K562 (cell line): ENCODE measurements around the gene ZFP62. TPM values are rescaled to one million over a fixed set of nuclear protein-coding genes. Genes with fewer than 3 reads are reported as not detected.

Experiments used
- ARHGAP35 ChIP-seq: fragments of 450-650 bp; IDR thresholded peaks from 2 replicates; pipeline ENCODE4 v1.6.1; 2018; ENCODE audit not compliant: partially characterized antibody
- ATF7 ChIP-seq: fragments of 450-650 bp; IDR thresholded peaks from 2 replicates; pipeline ENCODE4 v1.7.1; 2014; ENCODE audit warnings: mild to moderate bottlenecking, moderate library complexity
- CBFB ChIP-seq: sonication (generic); formaldehyde crosslinking; IDR thresholded peaks from 2 replicates; pipeline ENCODE4 v1.4.0; 2020; ENCODE audit warnings: mild to moderate bottlenecking, missing genetic modification reagents
- CBX1 ChIP-seq: sonication (generic); IDR thresholded peaks from 2 replicates; pipeline ENCODE4 v1.6.1; 2016; ENCODE audit warnings: antibody characterized with exemption, low read depth, mild to moderate bottlenecking
- SMARCA5 ChIP-seq: fragments of 450-650 bp; IDR thresholded peaks from 2 replicates; pipeline ENCODE4 v1.6.1; 2016
- TAF1 ChIP-seq: IDR thresholded peaks from 2 replicates; pipeline ENCODE4 v1.6.1; 2011; ENCODE audit warnings: mild to moderate bottlenecking, low read length, moderate library complexity; ENCODE audit not compliant: insufficient read depth, control insufficient read depth, severe bottlenecking; ENCODE audit errors: extremely low read depth
- TCF3 ChIP-seq: sonication (generic); formaldehyde crosslinking; IDR thresholded peaks from 2 replicates; pipeline ENCODE4 v1.4.0; 2020; ENCODE audit warnings: mild to moderate bottlenecking, missing genetic modification reagents
- ZNF12 ChIP-seq: sonication (generic); formaldehyde crosslinking; IDR thresholded peaks from 2 replicates; pipeline ENCODE4 v1.4.0; 2020; ENCODE audit warnings: mild to moderate bottlenecking, missing genetic modification reagents
- ZNF232 ChIP-seq: sonication (generic); formaldehyde crosslinking; IDR thresholded peaks from 2 replicates; pipeline ENCODE4 v1.8.0; 2022; ENCODE audit warnings: mild to moderate bottlenecking, missing genetic modification reagents
- ZNF3 ChIP-seq: fragments of 250-450 bp; sonication (Bioruptor Pico); IDR thresholded peaks from 2 replicates; pipeline ENCODE4 v1.5.0; 2021; ENCODE audit warnings: mild to moderate bottlenecking, moderate library complexity
- polyA plus RNA-seq, 8 experiments: library from polyadenylated mRNA; depleted of rRNA in 4 of 8; stranded (reverse) in 5 of 8; unstranded in 3 of 8; fragments of >200 nt; fragmentation: Nextera tagmentation in 2 of 8; fragmentation: Illumina TruSeq in 1 of 8; extraction: Ambion mirVana in 2 of 8; extraction: Trizol in 1 of 8; gene quantifications; 2 replicates each; pipeline versions ENCODE4 v1.2.1 to v1.2.3, GENCODE V29; 2011 to 2014; ENCODE audit warnings: inconsistent platforms in 1 of 8, missing spikeins in 1 of 8
- total RNA-seq, 7 experiments: library from RNA; depleted of rRNA in 6 of 7; stranded (reverse); fragments of >200 nt in 6 of 7; fragmentation: Illumina TruSeq in 2 of 7; extraction: Trizol in 2 of 7; gene quantifications; 2 replicates each; pipeline versions ENCODE4 v1.2.1 to v1.2.3, GENCODE V29; 2011 to 2021; ENCODE audit warnings: low replicate concordance in 1 of 7
- TF ChIP-seq, protein P1 (sequence below): sonication (generic); formaldehyde crosslinking; IDR thresholded peaks from 2 replicates; pipeline ENCODE4 v1.8.1; 2023; ENCODE audit warnings: mild to moderate bottlenecking, missing genetic modification reagents
- TF ChIP-seq, protein P2 (sequence below): fragments of 450-650 bp; IDR thresholded peaks from 2 replicates; pipeline ENCODE4 v1.6.1; 2016; ENCODE audit warnings: mild to moderate bottlenecking, moderate library complexity
- TF ChIP-seq, protein P3 (sequence below), 2 experiments: fragments of 450-650 bp; conservative IDR thresholded peaks; 2 replicates each; pipeline ENCODE4 v1.6.1; 2017; ENCODE audit warnings: mild to moderate bottlenecking in 2 of 2, moderate library complexity in 2 of 2

The ZFP62 gene
- total and polyA plus RNA-seq, 9 of the 15 experiments (the other 6 are each of a cell fraction or from before 2014, with no cell fraction given): 12.2 to 37.5 (median 25.0) TPM

DNA sequence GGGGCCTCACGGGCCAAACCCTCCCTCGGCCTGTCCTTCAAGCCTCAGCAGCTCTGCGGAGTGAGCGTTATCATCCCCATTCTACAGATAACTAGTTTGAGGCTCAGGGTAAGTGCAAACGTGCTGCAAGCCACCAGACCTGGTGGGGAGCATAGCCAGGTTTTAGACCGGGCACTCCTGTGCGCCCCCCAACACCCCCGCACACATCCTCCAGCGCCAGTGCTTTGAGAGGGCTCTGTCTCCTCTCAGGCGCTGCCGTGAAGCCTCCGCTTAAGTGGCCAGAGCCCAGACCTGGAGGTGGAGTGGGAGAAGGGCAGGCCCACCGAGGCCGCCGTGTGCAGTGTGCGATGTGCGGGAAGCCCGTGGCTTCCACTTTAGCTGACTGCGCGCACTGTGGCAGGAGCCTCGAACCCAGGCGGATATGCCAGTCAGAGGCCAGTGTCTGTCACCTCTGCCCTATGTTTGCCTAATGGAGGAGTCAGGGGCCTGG lies 56.9 kb downstream of the ZFP62 start (continued):
- peak; percentile 83; the same call in 1 of the 2 replicates for TF ChIP-seq SMARCA5
- TF ChIP-seq, protein P1, sequence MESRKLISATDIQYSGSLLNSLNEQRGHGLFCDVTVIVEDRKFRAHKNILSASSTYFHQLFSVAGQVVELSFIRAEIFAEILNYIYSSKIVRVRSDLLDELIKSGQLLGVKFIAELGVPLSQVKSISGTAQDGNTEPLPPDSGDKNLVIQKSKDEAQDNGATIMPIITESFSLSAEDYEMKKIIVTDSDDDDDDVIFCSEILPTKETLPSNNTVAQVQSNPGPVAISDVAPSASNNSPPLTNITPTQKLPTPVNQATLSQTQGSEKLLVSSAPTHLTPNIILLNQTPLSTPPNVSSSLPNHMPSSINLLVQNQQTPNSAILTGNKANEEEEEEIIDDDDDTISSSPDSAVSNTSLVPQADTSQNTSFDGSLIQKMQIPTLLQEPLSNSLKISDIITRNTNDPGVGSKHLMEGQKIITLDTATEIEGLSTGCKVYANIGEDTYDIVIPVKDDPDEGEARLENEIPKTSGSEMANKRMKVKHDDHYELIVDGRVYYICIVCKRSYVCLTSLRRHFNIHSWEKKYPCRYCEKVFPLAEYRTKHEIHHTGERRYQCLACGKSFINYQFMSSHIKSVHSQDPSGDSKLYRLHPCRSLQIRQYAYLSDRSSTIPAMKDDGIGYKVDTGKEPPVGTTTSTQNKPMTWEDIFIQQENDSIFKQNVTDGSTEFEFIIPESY (CRISPR knock-in tag): peak; percentile 68
- TF ChIP-seq, protein P2, sequence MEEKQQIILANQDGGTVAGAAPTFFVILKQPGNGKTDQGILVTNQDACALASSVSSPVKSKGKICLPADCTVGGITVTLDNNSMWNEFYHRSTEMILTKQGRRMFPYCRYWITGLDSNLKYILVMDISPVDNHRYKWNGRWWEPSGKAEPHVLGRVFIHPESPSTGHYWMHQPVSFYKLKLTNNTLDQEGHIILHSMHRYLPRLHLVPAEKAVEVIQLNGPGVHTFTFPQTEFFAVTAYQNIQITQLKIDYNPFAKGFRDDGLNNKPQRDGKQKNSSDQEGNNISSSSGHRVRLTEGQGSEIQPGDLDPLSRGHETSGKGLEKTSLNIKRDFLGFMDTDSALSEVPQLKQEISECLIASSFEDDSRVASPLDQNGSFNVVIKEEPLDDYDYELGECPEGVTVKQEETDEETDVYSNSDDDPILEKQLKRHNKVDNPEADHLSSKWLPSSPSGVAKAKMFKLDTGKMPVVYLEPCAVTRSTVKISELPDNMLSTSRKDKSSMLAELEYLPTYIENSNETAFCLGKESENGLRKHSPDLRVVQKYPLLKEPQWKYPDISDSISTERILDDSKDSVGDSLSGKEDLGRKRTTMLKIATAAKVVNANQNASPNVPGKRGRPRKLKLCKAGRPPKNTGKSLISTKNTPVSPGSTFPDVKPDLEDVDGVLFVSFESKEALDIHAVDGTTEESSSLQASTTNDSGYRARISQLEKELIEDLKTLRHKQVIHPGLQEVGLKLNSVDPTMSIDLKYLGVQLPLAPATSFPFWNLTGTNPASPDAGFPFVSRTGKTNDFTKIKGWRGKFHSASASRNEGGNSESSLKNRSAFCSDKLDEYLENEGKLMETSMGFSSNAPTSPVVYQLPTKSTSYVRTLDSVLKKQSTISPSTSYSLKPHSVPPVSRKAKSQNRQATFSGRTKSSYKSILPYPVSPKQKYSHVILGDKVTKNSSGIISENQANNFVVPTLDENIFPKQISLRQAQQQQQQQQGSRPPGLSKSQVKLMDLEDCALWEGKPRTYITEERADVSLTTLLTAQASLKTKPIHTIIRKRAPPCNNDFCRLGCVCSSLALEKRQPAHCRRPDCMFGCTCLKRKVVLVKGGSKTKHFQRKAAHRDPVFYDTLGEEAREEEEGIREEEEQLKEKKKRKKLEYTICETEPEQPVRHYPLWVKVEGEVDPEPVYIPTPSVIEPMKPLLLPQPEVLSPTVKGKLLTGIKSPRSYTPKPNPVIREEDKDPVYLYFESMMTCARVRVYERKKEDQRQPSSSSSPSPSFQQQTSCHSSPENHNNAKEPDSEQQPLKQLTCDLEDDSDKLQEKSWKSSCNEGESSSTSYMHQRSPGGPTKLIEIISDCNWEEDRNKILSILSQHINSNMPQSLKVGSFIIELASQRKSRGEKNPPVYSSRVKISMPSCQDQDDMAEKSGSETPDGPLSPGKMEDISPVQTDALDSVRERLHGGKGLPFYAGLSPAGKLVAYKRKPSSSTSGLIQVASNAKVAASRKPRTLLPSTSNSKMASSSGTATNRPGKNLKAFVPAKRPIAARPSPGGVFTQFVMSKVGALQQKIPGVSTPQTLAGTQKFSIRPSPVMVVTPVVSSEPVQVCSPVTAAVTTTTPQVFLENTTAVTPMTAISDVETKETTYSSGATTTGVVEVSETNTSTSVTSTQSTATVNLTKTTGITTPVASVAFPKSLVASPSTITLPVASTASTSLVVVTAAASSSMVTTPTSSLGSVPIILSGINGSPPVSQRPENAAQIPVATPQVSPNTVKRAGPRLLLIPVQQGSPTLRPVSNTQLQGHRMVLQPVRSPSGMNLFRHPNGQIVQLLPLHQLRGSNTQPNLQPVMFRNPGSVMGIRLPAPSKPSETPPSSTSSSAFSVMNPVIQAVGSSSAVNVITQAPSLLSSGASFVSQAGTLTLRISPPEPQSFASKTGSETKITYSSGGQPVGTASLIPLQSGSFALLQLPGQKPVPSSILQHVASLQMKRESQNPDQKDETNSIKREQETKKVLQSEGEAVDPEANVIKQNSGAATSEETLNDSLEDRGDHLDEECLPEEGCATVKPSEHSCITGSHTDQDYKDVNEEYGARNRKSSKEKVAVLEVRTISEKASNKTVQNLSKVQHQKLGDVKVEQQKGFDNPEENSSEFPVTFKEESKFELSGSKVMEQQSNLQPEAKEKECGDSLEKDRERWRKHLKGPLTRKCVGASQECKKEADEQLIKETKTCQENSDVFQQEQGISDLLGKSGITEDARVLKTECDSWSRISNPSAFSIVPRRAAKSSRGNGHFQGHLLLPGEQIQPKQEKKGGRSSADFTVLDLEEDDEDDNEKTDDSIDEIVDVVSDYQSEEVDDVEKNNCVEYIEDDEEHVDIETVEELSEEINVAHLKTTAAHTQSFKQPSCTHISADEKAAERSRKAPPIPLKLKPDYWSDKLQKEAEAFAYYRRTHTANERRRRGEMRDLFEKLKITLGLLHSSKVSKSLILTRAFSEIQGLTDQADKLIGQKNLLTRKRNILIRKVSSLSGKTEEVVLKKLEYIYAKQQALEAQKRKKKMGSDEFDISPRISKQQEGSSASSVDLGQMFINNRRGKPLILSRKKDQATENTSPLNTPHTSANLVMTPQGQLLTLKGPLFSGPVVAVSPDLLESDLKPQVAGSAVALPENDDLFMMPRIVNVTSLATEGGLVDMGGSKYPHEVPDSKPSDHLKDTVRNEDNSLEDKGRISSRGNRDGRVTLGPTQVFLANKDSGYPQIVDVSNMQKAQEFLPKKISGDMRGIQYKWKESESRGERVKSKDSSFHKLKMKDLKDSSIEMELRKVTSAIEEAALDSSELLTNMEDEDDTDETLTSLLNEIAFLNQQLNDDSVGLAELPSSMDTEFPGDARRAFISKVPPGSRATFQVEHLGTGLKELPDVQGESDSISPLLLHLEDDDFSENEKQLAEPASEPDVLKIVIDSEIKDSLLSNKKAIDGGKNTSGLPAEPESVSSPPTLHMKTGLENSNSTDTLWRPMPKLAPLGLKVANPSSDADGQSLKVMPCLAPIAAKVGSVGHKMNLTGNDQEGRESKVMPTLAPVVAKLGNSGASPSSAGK: no peak
- TF ChIP-seq CBFB (CRISPR knock-in tag): peak; percentile 75; the same call in 1 of the 2 replicates
- peak; percentile 69 for TF ChIP-seq CBX1
- TF ChIP-seq ARHGAP35: no peak
- TF ChIP-seq ZNF232 (CRISPR knock-in tag): no peak
- TF ChIP-seq TCF3 (CRISPR knock-in tag): 0 out of 2 replicates have a peak, but pooled peaks have one; percentile 1
- TF ChIP-seq, protein P3, sequence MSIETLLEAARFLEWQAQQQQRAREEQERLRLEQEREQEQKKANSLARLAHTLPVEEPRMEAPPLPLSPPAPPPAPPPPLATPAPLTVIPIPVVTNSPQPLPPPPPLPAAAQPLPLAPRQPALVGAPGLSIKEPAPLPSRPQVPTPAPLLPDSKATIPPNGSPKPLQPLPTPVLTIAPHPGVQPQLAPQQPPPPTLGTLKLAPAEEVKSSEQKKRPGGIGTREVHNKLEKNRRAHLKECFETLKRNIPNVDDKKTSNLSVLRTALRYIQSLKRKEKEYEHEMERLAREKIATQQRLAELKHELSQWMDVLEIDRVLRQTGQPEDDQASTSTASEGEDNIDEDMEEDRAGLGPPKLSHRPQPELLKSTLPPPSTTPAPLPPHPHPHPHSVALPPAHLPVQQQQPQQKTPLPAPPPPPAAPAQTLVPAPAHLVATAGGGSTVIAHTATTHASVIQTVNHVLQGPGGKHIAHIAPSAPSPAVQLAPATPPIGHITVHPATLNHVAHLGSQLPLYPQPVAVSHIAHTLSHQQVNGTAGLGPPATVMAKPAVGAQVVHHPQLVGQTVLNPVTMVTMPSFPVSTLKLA (conservative IDR thresholded peaks at IDR 0.05): peak in 1 of 2 experiments; percentile 10; a peak in 1 of 4 replicates
- 0 out of 2 replicates have a peak, but pooled peaks have one; percentile 25 for TF ChIP-seq ZNF12 (CRISPR knock-in tag)
- no peak for TF ChIP-seq TAF1
- TF ChIP-seq ZNF3 (CRISPR knock-in tag): peak; percentile 84; the same call in 1 of the 2 replicates
- 0 out of 2 replicates have a peak, but pooled peaks have one; percentile 1 for TF ChIP-seq ATF7
